Mucosa of stomach (tissue), 1 donor: ENCODE data around the gene RGS9.
A peak's percentile ranks its signal among the peaks of the same experiment; 100 is the strongest.
"Not testable (repeated sequence)": the region's sequence is repeated elsewhere in the genome, so short reads cannot be mapped to it uniquely, and the experiment has no call there.

Experiments
- H3K27me3 ChIP-seq: one replicate; pipeline ENCODE4 v1.7.0; 2013; ENCODE audit warnings: mild to moderate bottlenecking, low read length; ENCODE audit not compliant: control insufficient read depth, insufficient read depth
- H3K36me3 ChIP-seq: one replicate; pipeline ENCODE4 v1.7.0; 2013; ENCODE audit warnings: low read length; ENCODE audit not compliant: control insufficient read depth, insufficient read depth
- H3K4me1 ChIP-seq: one replicate; pipeline ENCODE4 v1.7.0; 2013; ENCODE audit warnings: mild to moderate bottlenecking, low read length; ENCODE audit not compliant: control insufficient read depth, insufficient read depth
- H3K4me3 ChIP-seq: one replicate; pipeline ENCODE4 v1.7.0; 2013; ENCODE audit warnings: low read length
- H3K9ac ChIP-seq: one replicate; pipeline ENCODE4 v1.7.0; 2013; ENCODE audit warnings: mild to moderate bottlenecking, low read length, moderate library complexity
- H3K9me3 ChIP-seq: one replicate; pipeline ENCODE4 v1.7.0; 2013; ENCODE audit warnings: mild to moderate bottlenecking, low read length, moderate library complexity; ENCODE audit not compliant: control insufficient read depth
- donor health status: Pancreatic carcinoma.

The RGS9 gene

DNA sequence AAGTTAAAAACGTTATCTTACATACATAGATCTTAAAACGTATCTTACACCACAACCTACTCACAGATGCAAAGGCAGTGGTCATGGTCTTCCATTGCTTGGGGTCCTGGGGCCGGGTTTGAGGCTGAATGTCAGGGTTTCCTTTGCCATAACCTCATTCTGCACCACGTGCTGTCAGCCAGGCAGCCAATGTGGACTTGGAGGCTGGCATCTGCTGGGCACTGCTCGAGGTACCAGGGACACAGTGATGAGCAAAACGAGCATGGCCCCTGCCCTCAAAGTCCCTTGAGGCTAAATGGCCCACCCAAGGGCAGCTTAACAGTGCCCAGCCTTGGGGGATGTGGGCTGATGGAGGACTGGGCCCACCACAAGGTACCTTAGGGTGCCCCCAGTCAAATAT is 35.8 kb upstream of the RGS9 start:
- H3K27me3 ChIP-seq, result no peaks in the 10 kb centered on the region
- H3K4me3 ChIP-seq, result peak overlapping the region; percentile 67

GRCh38 chr17:65102235-65102634 is 34.9 kb upstream of the RGS9 start:
- H3K9ac ChIP-seq, result no peak overlapping the region
- H3K4me1 ChIP-seq, result peaks cover 26% of the 10 kb centered on the region
- H3K36me3 ChIP-seq, result no peaks in the 10 kb centered on the region
- H3K4me3 ChIP-seq, result no peak overlapping the region
- no peaks in the 10 kb centered on the region for H3K27me3 ChIP-seq
- no peaks in the 10 kb centered on the region for H3K9me3 ChIP-seq

More for the DNA sequence above, 35.8 kb upstream of the RGS9 start:
- Histone ChIP-seq H3K9ac (peak overlapping the region; percentile 73), H3K4me1 (peaks cover 19% of the 10 kb centered on the region), H3K36me3 (no peaks in the 10 kb centered on the region), H3K9me3 (no peaks in the 10 kb centered on the region)

DNA sequence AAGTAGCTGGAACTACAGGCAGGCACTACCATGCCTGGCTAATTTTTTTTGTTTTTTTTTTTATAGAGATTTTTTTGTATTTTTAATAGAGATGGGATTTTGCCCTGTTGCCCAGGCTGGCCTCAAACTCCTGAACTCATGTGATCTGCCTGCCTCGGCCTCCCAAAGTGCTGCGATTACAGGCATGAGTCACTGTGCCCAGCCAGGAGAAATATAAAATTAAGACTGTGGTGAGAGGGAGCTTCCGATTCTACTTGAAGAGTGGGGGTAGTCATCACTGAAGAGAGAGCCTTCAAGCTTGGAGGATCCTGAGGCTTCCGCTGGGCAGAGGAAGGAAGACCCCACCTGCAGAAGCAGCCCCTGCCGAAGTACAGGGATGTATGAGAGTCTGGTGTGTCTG is 34.4 kb upstream of the RGS9 start:
- H3K4me1 ChIP-seq, result peaks cover 26% of the 10 kb centered on the region
- no peak overlapping the region for H3K9ac ChIP-seq
- H3K27me3 ChIP-seq, result no peaks in the 10 kb centered on the region
- no peaks in the 10 kb centered on the region for H3K36me3 ChIP-seq
- no peaks in the 10 kb centered on the region for H3K9me3 ChIP-seq
- no peak overlapping the region for H3K4me3 ChIP-seq

DNA sequence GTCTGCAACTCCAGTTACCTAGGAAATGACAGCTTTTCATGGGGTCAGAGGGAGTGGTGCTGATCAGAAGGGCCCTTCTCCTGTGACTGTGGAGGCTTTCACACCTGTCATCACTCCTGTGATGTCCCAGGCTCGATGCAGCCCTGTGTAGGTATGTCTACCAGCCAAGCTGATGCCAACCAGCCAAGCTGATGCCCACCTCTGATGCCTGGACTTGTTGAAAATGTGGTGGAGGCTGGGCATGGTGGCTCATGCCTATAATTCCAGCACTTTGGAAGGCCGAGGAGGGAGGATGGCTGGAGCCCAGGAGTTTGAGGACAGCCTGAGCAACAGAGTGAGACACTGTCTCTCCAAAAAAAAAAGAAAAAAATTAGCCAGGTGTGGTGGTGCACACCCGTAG is 33.7 kb upstream of the RGS9 start:
- H3K9ac ChIP-seq, result no peak overlapping the region
- H3K36me3 ChIP-seq, result no peaks in the 10 kb centered on the region
- H3K4me1 ChIP-seq, result peaks cover 26% of the 10 kb centered on the region
- no peaks in the 10 kb centered on the region for H3K27me3 ChIP-seq
- H3K9me3 ChIP-seq, result no peaks in the 10 kb centered on the region
- no peak overlapping the region for H3K4me3 ChIP-seq

GRCh38 chr17:65103896-65104295 is 33.3 kb upstream of the RGS9 start:
- Histone ChIP-seq H3K36me3 (no peaks in the 10 kb centered on the region), H3K9me3 (no peaks in the 10 kb centered on the region), H3K4me1 (peaks cover 26% of the 10 kb centered on the region), H3K9ac (no peak overlapping the region), H3K4me3 (no peak overlapping the region), H3K27me3 (no peaks in the 10 kb centered on the region)

- Histone ChIP-seq H3K27me3 (no peaks in the 10 kb centered on the region), H3K9me3 (no peaks in the 10 kb centered on the region), H3K36me3 (no peaks in the 10 kb centered on the region), H3K4me3 (no peak overlapping the region), H3K9ac (no peak overlapping the region), H3K4me1 (peaks cover 22% of the 10 kb centered on the region)
Measured at GRCh38 chr17:65104541-65104940, 32.6 kb upstream of the RGS9 start.

DNA sequence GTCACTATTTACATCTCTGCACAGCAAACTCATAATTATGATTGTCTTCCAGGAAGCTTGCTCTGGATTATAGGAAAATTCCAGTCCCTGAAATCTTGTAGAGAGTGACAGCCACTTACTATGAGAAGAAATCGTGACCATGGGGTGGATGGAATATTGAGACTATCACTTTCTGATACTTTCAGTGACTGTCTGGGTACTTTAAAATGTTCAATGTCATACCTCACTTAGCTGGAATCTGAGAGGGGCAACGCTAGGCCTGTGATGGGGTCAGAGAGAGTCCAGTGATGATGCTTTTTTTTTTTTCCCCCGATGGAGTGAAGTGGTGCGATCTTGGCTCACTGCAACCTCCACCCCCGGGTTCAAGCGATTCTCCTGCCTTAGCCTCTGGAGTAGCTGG is 32.2 kb upstream of the RGS9 start:
- Histone ChIP-seq H3K9ac (no peak overlapping the region), H3K36me3 (no peaks in the 10 kb centered on the region), H3K9me3 (no peaks in the 10 kb centered on the region), H3K4me1 (peaks cover 19% of the 10 kb centered on the region), H3K27me3 (no peaks in the 10 kb centered on the region), H3K4me3 (no peak overlapping the region)

DNA sequence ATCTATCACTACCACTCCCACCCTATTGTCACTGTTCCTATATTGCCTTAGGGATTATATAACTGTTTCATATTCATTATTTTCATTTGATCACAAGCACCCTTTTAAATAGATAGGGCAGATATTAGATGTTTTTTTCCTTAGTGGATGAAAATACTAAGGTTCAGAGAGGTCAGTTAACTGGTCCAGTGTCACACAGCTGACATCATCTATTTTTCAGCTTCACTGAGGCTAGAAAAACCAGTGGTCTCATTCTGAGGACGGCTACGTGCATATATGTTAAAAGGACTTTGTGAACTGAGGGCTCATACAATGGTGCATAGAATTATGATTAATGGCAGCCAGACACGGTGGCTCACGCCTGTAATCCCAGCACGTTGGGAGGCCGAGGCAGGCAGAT is 29.0 kb upstream of the RGS9 start:
- Histone ChIP-seq H3K4me3 (no peak overlapping the region), H3K9me3 (no peaks in the 10 kb centered on the region), H3K36me3 (no peaks in the 10 kb centered on the region), H3K9ac (no peak overlapping the region), H3K4me1 (peaks cover 10% of the 10 kb centered on the region), H3K27me3 (no peaks in the 10 kb centered on the region)

DNA sequence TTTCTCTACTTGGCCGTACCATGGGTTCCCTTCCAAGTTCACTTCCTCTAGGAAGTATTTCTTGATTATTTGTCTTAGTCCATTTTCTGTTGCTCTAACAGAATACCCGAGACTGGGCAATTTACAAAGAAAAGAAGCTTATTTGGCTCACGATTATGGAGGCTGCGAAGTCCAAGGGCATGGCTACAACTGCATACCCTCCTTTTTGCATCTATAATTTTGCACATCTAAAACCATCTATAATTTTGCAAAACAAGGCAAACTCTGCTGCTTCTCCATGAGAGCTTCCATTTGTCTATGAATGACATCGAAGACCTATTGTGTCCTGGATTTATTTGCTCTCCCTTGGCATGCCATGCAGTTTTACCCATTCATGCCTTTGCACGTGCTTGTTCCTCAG is 27.6 kb upstream of the RGS9 start:
- H3K36me3 ChIP-seq, result no peaks in the 10 kb centered on the region
- peaks cover 10% of the 10 kb centered on the region for H3K4me1 ChIP-seq
- H3K27me3 ChIP-seq, result no peaks in the 10 kb centered on the region
- H3K4me3 ChIP-seq, result no peak overlapping the region
- H3K9ac ChIP-seq, result no peak overlapping the region
- H3K9me3 ChIP-seq, result no peaks in the 10 kb centered on the region

DNA sequence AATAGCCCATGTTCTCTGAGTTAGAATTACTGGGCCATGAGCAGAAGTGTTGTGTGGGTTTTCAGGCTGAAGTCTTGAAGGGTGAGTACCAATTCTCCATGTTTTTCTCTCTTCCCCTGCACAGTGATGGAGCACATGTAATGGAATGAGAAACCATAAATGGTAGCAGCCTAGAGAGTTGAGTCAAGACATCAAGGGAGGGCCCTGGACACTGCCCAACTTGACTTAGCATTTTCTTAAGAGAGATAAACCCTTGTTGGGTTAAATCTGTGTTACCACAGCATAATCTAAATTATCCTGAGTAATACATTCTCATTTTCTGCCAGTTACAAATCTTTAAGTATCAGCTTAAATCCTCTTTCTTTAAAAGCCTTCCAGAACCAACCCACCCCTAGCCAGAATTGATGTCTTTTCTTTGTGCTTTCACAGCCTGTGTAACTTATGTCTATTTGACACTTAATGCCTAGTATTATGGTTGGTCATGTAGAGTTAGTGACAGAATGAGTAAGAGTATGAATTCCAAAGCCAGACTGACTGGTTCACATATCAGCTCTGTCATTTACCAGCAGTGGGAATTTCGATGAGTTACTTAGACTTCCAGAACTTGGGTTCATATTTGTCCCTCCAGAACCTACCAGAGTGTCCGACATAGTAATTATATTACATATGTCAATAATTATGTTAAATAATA is 27.0 kb upstream of the RGS9 start:
- H3K27me3 ChIP-seq, result no peaks in the 10 kb centered on the region
- H3K9ac ChIP-seq, result no peak overlapping the region
- H3K36me3 ChIP-seq, result no peaks in the 10 kb centered on the region
- H3K4me1 ChIP-seq, result peaks cover 10% of the 10 kb centered on the region
- no peak overlapping the region for H3K4me3 ChIP-seq
- no peaks in the 10 kb centered on the region for H3K9me3 ChIP-seq

- H3K9me3 ChIP-seq, result no peaks in the 10 kb centered on the region
- no peak overlapping the region for H3K9ac ChIP-seq
- no peak overlapping the region for H3K4me3 ChIP-seq
- no peaks in the 10 kb centered on the region for H3K27me3 ChIP-seq
- no peaks in the 10 kb centered on the region for H3K4me1 ChIP-seq
- no peaks in the 10 kb centered on the region for H3K36me3 ChIP-seq
Measured at GRCh38 chr17:65115839-65116238, 21.3 kb upstream of the RGS9 start.

- H3K4me1 ChIP-seq, H3K9me3 ChIP-seq, H3K4me3 ChIP-seq, H3K9ac ChIP-seq, H3K27me3 ChIP-seq, H3K36me3 ChIP-seq: not testable (repeated sequence)
Measured at GRCh38 chr17:65116515-65116914, 20.7 kb upstream of the RGS9 start.
